Ureter (tissue), 1 donor: Measurements from ENCODE around the gene GRK3. TPM values are rescaled to one million over a fixed set of nuclear protein-coding genes. Genes with fewer than 3 reads are reported as not detected.
"Not testable (repeated sequence)": the region's sequence is repeated elsewhere in the genome, so short reads cannot be mapped to it uniquely, and the experiment has no call there.

ENCODE experiments used
- DNase-seq: peaks from one replicate; pipeline ENCODE4 v3.0.0-alpha.2; 2020; ENCODE audit warnings: low spot score
- total RNA-seq: library from RNA; stranded (reverse); gene quantifications from one replicate; pipeline ENCODE4 v1.2.4, GENCODE V29; 2023
- donor health status: DM: yes; HTN: yes; CAD: no.

GRK3 gene
- total RNA-seq, 1 donor from 2014 or later, result 21.6 TPM

- no peak for DNase-seq
Measured at GRCh38 chr22:25698461-25698860, 134.0 kb downstream of the GRK3 start.

- no peak for DNase-seq
Measured at GRCh38 chr22:25698978-25699377, 134.5 kb downstream of the GRK3 start.

GRCh38 chr22:25701056-25701780, 136.7 kb downstream of the GRK3 start:
- DNase-seq, result no peak

GRCh38 chr22:25702040-25702439, 137.6 kb downstream of the GRK3 start:
- DNase-seq, result no peak

GRCh38 chr22:25702571-25703167, 138.2 kb downstream of the GRK3 start:
- DNase-seq, result no peak

GRCh38 chr22:25704701-25705100, 140.2 kb downstream of the GRK3 start:
- no peak for DNase-seq

- no peak for DNase-seq
Measured at GRCh38 chr22:25706197-25706596, 141.7 kb downstream of the GRK3 start.

- not testable (repeated sequence) for DNase-seq
Measured at GRCh38 chr22:25708430-25708829, 144.0 kb downstream of the GRK3 start.

GRCh38 chr22:25709758-25710157, 145.3 kb downstream of the GRK3 start:
- no peak for DNase-seq

GRCh38 chr22:25710501-25710900, 146.0 kb downstream of the GRK3 start:
- DNase-seq, result no peak

- no peak for DNase-seq
Measured at GRCh38 chr22:25711491-25711890, 147.0 kb downstream of the GRK3 start.

GRCh38 chr22:25712661-25713400, 148.4 kb downstream of the GRK3 start:
- no peak for DNase-seq

- DNase-seq, result no peak
Measured at GRCh38 chr22:25714070-25714469, 149.6 kb downstream of the GRK3 start.

- DNase-seq, result no peak
Measured at GRCh38 chr22:25714739-25715138, 150.3 kb downstream of the GRK3 start.

- DNase-seq, result no peak
Measured at GRCh38 chr22:25716637-25717036, 152.2 kb downstream of the GRK3 start.

GRCh38 chr22:25718135-25718840, 153.8 kb downstream of the GRK3 start:
- no peak for DNase-seq

GRCh38 chr22:25722223-25722622, 157.7 kb downstream of the GRK3 start:
- no peak for DNase-seq

- DNase-seq, result no peak
Measured at GRCh38 chr22:25722626-25723025, 158.2 kb downstream of the GRK3 start.

GRCh38 chr22:25726241-25726640, 161.8 kb downstream of the GRK3 start:
- DNase-seq, result no peak

- no peak for DNase-seq
Measured at GRCh38 chr22:25728071-25728470, 163.6 kb downstream of the GRK3 start.

GRCh38 chr22:25729016-25729995, 164.8 kb downstream of the GRK3 start:
- DNase-seq, result peak; percentile 41
